Esophagus (tissue), 2 donors: ENCODE data around the gene PSMA7. TPM values are rescaled to one million over a fixed set of nuclear protein-coding genes. Genes with fewer than 3 reads are reported as not detected.

Source experiments
- H3K27ac ChIP-seq, 2 donors: one replicate each; pipeline ENCODE4 v1.5.1; 2013; ENCODE audit warnings: low read depth in 2 of 2, mild to moderate bottlenecking in 2 of 2, inconsistent platforms in 1 of 2, low read length in 1 of 2, moderate library complexity in 1 of 2
- H3K27me3 ChIP-seq, 2 donors: one replicate each; pipeline ENCODE4 v1.6.1; 2013; ENCODE audit warnings: low read length in 2 of 2, control low read depth in 1 of 2, mild to moderate bottlenecking in 1 of 2; ENCODE audit not compliant: insufficient read depth in 2 of 2, control insufficient read depth in 1 of 2
- H3K36me3 ChIP-seq, 2 donors: one replicate each; pipeline ENCODE4 v1.6.1; 2013; ENCODE audit warnings: low read length in 1 of 2; ENCODE audit not compliant: control insufficient read depth in 2 of 2, insufficient read depth in 2 of 2
- H3K4me1 ChIP-seq, 2 donors: one replicate each; pipeline ENCODE4 v1.6.1; 2013; ENCODE audit warnings: low read length in 1 of 2; ENCODE audit not compliant: control insufficient read depth in 2 of 2, insufficient read depth in 2 of 2
- H3K4me3 ChIP-seq, 2 donors: one replicate each; pipeline ENCODE4 v1.5.1; 2013; ENCODE audit warnings: low read length in 2 of 2, mild to moderate bottlenecking in 2 of 2, low read depth in 1 of 2, moderate library complexity in 1 of 2
- H3K9me3 ChIP-seq, 2 donors: one replicate each; pipeline ENCODE4 v1.6.1; 2013; ENCODE audit warnings: mild to moderate bottlenecking in 2 of 2, low read depth in 1 of 2, low read length in 1 of 2, moderate library complexity in 1 of 2; ENCODE audit not compliant: control insufficient read depth in 2 of 2, insufficient read depth in 1 of 2
- WGBS, 2 donors: extraction: QIAGEN DNeasy Blood & Tissue Kit; methylation state at CpG; one replicate each; pipeline ENCODE4 v1.1.7; 2013; 5-methylcytosine and 5-hydroxymethylcytosine counted together
- polyA plus RNA-seq, 2 donors: library from polyadenylated mRNA; stranded (reverse); fragments of 200-250 nt; gene quantifications; one replicate each; pipeline ENCODE4 v1.2.3, GENCODE V29; 2013
- donor health status: healthy with polysubstance abuse.
- donor health status: Bipolar disorder and iron deficiency.

PSMA7 gene
- polyA plus RNA-seq, 2 donors = 96.8 to 294 TPM

DNA sequence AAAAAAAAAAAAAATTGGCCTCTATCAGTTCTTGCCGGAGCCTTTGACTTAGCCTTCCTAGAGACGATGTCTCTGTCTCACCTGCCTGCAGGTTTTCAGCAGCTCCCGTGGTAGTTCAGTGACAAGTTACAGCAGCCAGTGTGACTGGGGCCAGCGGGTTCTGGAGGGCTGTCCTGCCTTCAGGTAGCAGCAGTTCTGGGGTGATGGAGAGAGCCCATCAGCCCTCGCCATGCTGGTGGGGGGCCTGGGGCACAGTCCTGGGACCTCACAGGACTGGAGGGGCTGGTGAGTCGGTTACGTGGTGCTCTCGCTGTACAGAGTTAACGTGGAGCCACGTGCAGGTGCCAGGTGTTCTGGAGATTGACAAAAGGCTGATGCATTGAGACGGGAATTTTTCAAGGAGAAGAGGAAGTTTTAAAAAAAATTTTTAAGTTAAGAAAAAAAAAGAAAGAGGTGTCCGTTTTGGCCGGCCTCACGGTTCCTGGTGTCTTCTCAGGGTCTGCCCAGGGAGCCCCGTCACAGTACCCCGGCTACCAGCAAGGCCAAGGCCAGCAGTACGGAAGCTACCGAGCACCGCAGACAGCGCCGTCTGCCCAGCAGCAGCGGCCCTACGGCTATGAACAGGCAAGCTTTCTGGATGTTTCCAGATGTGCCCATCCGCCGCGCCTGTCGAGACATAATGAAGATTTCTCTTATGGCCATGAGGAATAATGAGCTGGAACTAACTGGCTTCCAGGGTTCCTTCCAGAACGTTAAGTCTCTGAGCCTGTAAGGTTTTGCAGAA lies 31.0 kb upstream of the PSMA7 start:
- Histone ChIP-seq H3K36me3 (peaks cover 4 to 26% of the 10 kb centered on the region in 2 donors), H3K9me3 (no peaks in the 10 kb centered on the region)
- WGBS, 2 donors = 93 to 94% methylated on average over 28 of the region's 28 CpGs

DNA sequence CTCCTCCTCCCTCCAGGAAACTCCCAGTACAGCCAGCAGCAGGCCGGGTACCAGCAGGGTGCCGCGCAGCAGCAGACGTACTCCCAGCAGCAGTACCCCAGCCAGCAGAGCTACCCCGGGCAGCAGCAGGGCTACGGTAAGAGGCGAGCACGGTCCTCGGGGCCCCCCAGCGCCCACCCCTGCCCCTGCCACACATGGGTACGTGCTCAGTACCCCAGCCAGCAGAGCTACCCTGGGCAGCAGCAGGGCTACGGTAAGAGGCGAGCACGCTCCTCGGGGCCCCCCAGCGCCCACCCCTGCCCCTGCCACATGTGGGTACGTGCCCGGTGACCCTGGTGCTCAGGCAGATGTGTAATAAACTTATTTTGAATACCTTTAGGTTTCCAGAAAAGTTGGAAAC lies 29.5 kb upstream of the PSMA7 start:
- H3K36me3 ChIP-seq = peaks cover 4 to 31% of the 10 kb centered on the region in 2 donors
- H3K9me3 ChIP-seq = peaks cover 0 to 2% of the 10 kb centered on the region in 2 donors
- H3K27ac ChIP-seq = no peak overlapping the region
- H3K4me3 ChIP-seq = no peak overlapping the region
- H3K27me3 ChIP-seq = no peaks in the 10 kb centered on the region
- H3K4me1 ChIP-seq = no peaks in the 10 kb centered on the region
- WGBS, 2 donors = 91 to 96% methylated on average over 14 to 18 of the region's 18 CpGs

More for the DNA sequence above, 31.0 kb upstream of the PSMA7 start:
- Histone ChIP-seq H3K4me3 (no peak overlapping the region), H3K27me3 (no peaks in the 10 kb centered on the region), H3K4me1 (no peaks in the 10 kb centered on the region), H3K27ac (no peak overlapping the region)

DNA sequence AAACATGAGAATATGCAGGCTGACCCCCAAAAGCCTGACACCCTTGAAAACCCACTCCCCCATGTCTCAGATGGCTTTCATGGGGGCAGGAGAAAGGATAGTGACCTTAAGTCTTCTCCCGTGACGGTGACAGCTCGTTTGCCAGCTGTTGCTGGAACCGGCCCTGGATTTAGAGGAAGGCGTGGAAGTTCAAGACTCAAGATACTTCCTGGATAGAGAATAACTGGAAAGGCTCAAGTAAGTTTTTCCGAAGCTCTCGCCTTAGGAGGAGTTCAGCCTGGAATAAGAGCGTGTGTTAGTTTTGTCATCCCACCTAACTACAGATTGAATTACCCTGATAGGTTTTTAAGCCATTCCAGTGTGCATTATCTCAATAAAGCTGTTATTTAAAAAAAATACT lies 28.1 kb upstream of the PSMA7 start:
- Histone ChIP-seq H3K36me3 (peaks cover 4 to 31% of the 10 kb centered on the region in 2 donors), H3K9me3 (peaks cover 0 to 2% of the 10 kb centered on the region in 2 donors), H3K27me3 (no peaks in the 10 kb centered on the region), H3K27ac (no peak overlapping the region), H3K4me1 (no peaks in the 10 kb centered on the region), H3K4me3 (no peak overlapping the region)
- WGBS, 2 donors = 79 to 82% methylated on average over 8 of the region's 8 CpGs

DNA sequence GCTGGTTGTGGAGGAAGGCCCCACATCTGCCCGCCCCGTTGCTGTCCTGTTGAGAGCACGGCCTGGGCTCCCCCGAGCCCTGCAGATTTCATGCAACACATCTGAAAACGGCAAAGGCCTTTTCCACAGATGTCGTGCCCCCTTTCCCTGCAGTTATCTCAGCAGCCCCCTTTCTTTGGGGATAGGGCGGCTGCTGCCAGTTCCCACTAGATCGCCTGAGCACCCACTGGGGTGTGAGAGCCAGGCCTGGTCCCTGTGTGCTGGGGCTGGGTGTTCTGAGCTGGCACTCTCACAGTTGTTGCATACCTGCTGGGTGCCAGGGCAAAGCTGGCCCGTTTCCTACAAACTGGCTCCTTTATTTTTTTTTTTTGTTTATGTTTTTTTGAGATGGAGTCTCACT lies 27.3 kb upstream of the PSMA7 start:
- 93% methylated on average over 9 of the region's 9 CpGs for WGBS, 2 donors
- Histone ChIP-seq H3K9me3 (peaks cover 0 to 2% of the 10 kb centered on the region in 2 donors), H3K4me1 (no peaks in the 10 kb centered on the region), H3K27ac (no peak overlapping the region), H3K36me3 (peaks cover 8 to 34% of the 10 kb centered on the region in 2 donors), H3K27me3 (no peaks in the 10 kb centered on the region), H3K4me3 (no peak overlapping the region)

- peaks cover 0 to 2% of the 10 kb centered on the region in 2 donors for H3K9me3 ChIP-seq
- H3K4me1 ChIP-seq = no peaks in the 10 kb centered on the region
- no peak overlapping the region for H3K4me3 ChIP-seq
- no peak overlapping the region for H3K27ac ChIP-seq
- WGBS, 2 donors = 95 to 96% methylated on average over 23 of the region's 23 CpGs
- H3K27me3 ChIP-seq = no peaks in the 10 kb centered on the region
- peaks cover 22 to 38% of the 10 kb centered on the region in 2 donors for H3K36me3 ChIP-seq
Measured at GRCh38 chr20:62168890-62169435, 25.8 kb upstream of the PSMA7 start.

DNA sequence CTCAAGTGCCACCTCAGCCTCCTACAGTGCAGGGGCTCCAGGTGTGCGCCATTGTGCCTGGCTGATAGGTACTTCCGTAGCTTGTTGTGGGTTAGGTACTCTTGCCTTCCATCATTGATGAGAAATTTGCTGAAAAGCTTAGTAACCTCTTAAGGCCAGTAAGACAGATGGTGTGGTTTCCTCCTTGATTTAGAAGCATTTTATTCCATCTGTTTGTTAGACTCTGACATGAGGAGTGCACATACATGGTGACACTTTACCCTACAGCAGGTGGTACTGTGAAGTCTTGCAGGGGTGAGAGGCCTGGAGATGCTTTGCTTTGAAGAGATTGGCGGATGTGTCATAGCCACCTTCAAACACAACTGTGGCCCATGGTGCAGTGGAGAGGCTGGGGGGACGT lies 24.9 kb upstream of the PSMA7 start:
- Histone ChIP-seq H3K4me3 (no peak overlapping the region), H3K36me3 (peaks cover 22 to 44% of the 10 kb centered on the region in 2 donors), H3K27ac (no peak overlapping the region), H3K27me3 (no peaks in the 10 kb centered on the region), H3K4me1 (no peaks in the 10 kb centered on the region), H3K9me3 (peaks cover 0 to 2% of the 10 kb centered on the region in 2 donors)
- 88 to 91% methylated on average over 4 of the region's 4 CpGs for WGBS, 2 donors

- H3K36me3 ChIP-seq = peaks cover 22 to 49% of the 10 kb centered on the region in 2 donors
- H3K4me1 ChIP-seq = no peaks in the 10 kb centered on the region
- H3K9me3 ChIP-seq = peaks cover 0 to 2% of the 10 kb centered on the region in 2 donors
- no peak overlapping the region for H3K4me3 ChIP-seq
- WGBS, 2 donors = 83 to 90% methylated on average over 6 of the region's 6 CpGs
- no peak overlapping the region for H3K27ac ChIP-seq
- H3K27me3 ChIP-seq = no peaks in the 10 kb centered on the region
Measured at GRCh38 chr20:62167474-62167873, 24.3 kb upstream of the PSMA7 start.

DNA sequence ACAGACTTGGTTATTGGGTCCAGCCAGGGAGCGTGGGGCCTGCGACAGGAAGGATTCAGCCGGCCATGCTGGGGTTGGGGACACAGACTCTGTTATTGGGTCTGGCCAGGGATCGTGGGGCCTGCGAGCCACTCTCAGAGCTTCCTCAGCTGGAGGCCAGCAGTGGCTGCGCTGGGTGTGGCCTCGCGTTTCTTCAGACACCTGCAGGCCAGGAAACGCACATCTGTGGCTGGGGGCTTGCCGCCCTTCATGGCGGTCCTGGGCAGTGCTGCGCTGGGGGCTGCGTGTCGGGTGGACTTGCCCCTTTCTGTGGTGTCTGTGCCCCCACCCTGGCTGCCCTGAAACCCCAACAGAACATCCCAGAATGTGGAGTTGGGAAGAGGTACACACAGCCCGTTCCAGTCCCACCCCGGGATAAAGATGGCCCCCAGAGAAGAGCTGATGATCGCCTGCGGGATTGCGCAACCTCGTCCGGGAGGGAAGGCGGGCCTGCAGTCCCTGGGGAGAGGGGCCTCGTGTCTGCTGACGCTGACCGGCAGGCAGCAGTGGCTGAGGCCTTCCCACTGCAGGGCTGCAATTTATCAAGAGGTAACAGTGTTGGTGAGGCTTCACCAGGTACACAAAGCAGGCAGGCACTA lies 22.7 kb upstream of the PSMA7 start:
- Histone ChIP-seq H3K27me3 (no peaks in the 10 kb centered on the region), H3K4me3 (no peak overlapping the region), H3K27ac (no peak overlapping the region), H3K9me3 (peaks cover 0 to 2% of the 10 kb centered on the region in 2 donors), H3K36me3 (peaks cover 22 to 54% of the 10 kb centered on the region in 2 donors), H3K4me1 (peaks cover 3 to 7% of the 10 kb centered on the region in 2 donors)
- WGBS, 2 donors = 88% methylated on average over 25 of the region's 25 CpGs

GRCh38 chr20:62164879-62165761 lies 21.9 kb upstream of the PSMA7 start:
- peaks cover 18 to 54% of the 10 kb centered on the region in 2 donors for H3K36me3 ChIP-seq
- H3K27ac ChIP-seq = no peak overlapping the region
- no peaks in the 10 kb centered on the region for H3K27me3 ChIP-seq
- no peak overlapping the region for H3K4me3 ChIP-seq
- WGBS, 2 donors = 96 to 98% methylated on average over 41 of the region's 41 CpGs
- peaks cover 0 to 2% of the 10 kb centered on the region in 2 donors for H3K9me3 ChIP-seq
- peaks cover 3 to 11% of the 10 kb centered on the region in 2 donors for H3K4me1 ChIP-seq
